Keratinocyte (primary cell): ENCODE results near the gene SMTN. TPM values are rescaled to one million over a fixed set of nuclear protein-coding genes. Genes with fewer than 3 reads are reported as not detected.
A peak's percentile ranks its signal among the peaks of the same experiment; 100 is the strongest.
"Not testable (repeated sequence)": the region's sequence is repeated elsewhere in the genome, so short reads cannot be mapped to it uniquely, and the experiment has no call there.

Experiments
- DNase-seq: peaks from one replicate; pipeline ENCODE4 v3.0.0-alpha.2; 2011; ENCODE audit warnings: low read depth, missing footprints, low spot score
- FAIRE-seq: peaks from 2 replicates; lab custom pipeline; 2011; peaks lifted over from hg19 to GRCh38; lab: Jason Lieb, UNC
- H2AFZ ChIP-seq: 2 replicates; pipeline ENCODE4 v1.6.0; 2012; ENCODE audit warnings: low read length, control low read depth, inconsistent platforms; ENCODE audit not compliant: control insufficient read depth
- H3K27ac ChIP-seq: 2 replicates; pipeline ENCODE4 v1.5.1; 2011; ENCODE audit warnings: low read length; ENCODE audit not compliant: control insufficient read depth, insufficient read depth
- H3K27me3 ChIP-seq: 3 replicates; pipeline ENCODE4 v1.6.0; 2011; ENCODE audit warnings: low read length; ENCODE audit not compliant: control insufficient read depth, insufficient read depth; ENCODE audit errors: extremely low read depth
- H3K36me3 ChIP-seq, 2 experiments: 2 replicates in 1 of 2; 3 replicates in 1 of 2; pipeline ENCODE4 v1.5.1; 2011; ENCODE audit warnings: low read length in 2 of 2, mild to moderate bottlenecking in 1 of 2; ENCODE audit not compliant: control insufficient read depth in 2 of 2, insufficient read depth in 2 of 2; ENCODE audit errors: extremely low read depth in 1 of 2
- H3K4me1 ChIP-seq: 3 replicates; pipeline ENCODE4 v1.5.1; 2011; ENCODE audit warnings: low read length; ENCODE audit not compliant: control insufficient read depth, insufficient read depth; ENCODE audit errors: extremely low read depth
- H3K4me2 ChIP-seq: 3 replicates; pipeline ENCODE4 v1.6.0; 2011; ENCODE audit warnings: low read depth, low read length; ENCODE audit not compliant: control insufficient read depth, insufficient read depth; ENCODE audit errors: extremely low read depth
- H3K4me3 ChIP-seq, 3 experiments: fragments of 200-600 bp in 1 of 3; sonication (generic) in 1 of 3; 2 replicates in 2 of 3; 3 replicates in 1 of 3; pipeline ENCODE4 v1.5.1; 2011 to 2016; ENCODE audit warnings: low read length in 3 of 3, mild to moderate bottlenecking in 3 of 3, control low read depth in 2 of 3, inconsistent platforms in 1 of 3, low read depth in 1 of 3, mixed read lengths in 1 of 3, mixed run types in 1 of 3, moderate library complexity in 1 of 3; ENCODE audit not compliant: control insufficient read depth in 2 of 3, insufficient read depth in 2 of 3; ENCODE audit errors: extremely low read depth in 1 of 3
- H3K79me2 ChIP-seq: 2 replicates; pipeline ENCODE4 v1.6.0; 2012; ENCODE audit warnings: low read length; ENCODE audit not compliant: control insufficient read depth, insufficient read depth
- H3K9ac ChIP-seq: 3 replicates; pipeline ENCODE4 v1.6.0; 2011; ENCODE audit warnings: low read length; ENCODE audit not compliant: control insufficient read depth, insufficient read depth; ENCODE audit errors: extremely low read depth
- H3K9me1 ChIP-seq: 3 replicates; pipeline ENCODE4 v1.6.0; 2011; ENCODE audit warnings: low read length; ENCODE audit not compliant: control insufficient read depth, insufficient read depth; ENCODE audit errors: extremely low read depth
- H3K9me3 ChIP-seq: 2 replicates; pipeline ENCODE4 v1.5.1; 2012; ENCODE audit warnings: low read depth, low read length; ENCODE audit not compliant: control insufficient read depth
- H4K20me1 ChIP-seq: 3 replicates; pipeline ENCODE4 v1.6.0; 2011; ENCODE audit warnings: low read length; ENCODE audit not compliant: control insufficient read depth, insufficient read depth; ENCODE audit errors: extremely low read depth
- CTCF ChIP-seq, 3 experiments: IDR thresholded peaks in 1 of 3; conservative IDR thresholded peaks in 1 of 3; optimal IDR thresholded peaks in 1 of 3; 2 replicates in 2 of 3; 3 replicates in 1 of 3; pipeline versions ENCODE3 to v1.5.1; 2011; ENCODE audit warnings: low read length in 3 of 3, mild to moderate bottlenecking in 3 of 3, moderate library complexity in 2 of 3, control low read depth in 1 of 3, inconsistent platforms in 1 of 3; ENCODE audit not compliant: insufficient read depth in 2 of 3; ENCODE audit errors: extremely low read depth in 1 of 3
- EZH2 ChIP-seq: IDR thresholded peaks from one replicate; pipeline ENCODE4 v1.6.1; 2012; ENCODE audit warnings: inconsistent platforms, mild to moderate bottlenecking, low read length, moderate library complexity
- dilution Hi-C: fragments of 300-500 bp; cut with MboI; formaldehyde crosslinking; loops from one replicate; pipeline ENCODE4 v1.7.0; 2020; ENCODE audit warnings: low sequenced_read_pairs; ENCODE audit not compliant: extremely low pct_ligation_motif_present
- polyA plus RNA-seq, 5 experiments: library from polyadenylated mRNA; depleted of rRNA in 3 of 5; stranded (reverse) in 3 of 5; stranded (forward) in 1 of 5; unstranded in 1 of 5; fragments of >200 nt; gene quantifications; 1 replicate in 1 of 5; 2 replicates in 3 of 5; 3 replicates in 1 of 5; pipeline versions ENCODE4 v1.2.1 to v1.2.3, GENCODE V29; 2011 to 2012; ENCODE audit warnings: missing spikeins in 2 of 5, low read depth in 1 of 5, low replicate concordance in 1 of 5

SMTN gene
- polyA plus RNA-seq, 1 donor (not counting 4 experiments of a cell fraction or from before 2014, with no cell fraction given): 61.2 TPM

GRCh38 chr22:31107178-31107893 lies 26.2 kb downstream of the SMTN start, which contains the start of gene SELENOM:
TSS of gene SELENOM (minus strand) at chr22:31107568. CDS start at chr22:31107505, 63 bp downstream.
- H3K9ac ChIP-seq: peak within 1 kb of the TSS; percentile 80
- peak within 1 kb of the TSS; percentile 80 for H2AFZ ChIP-seq
- dilution Hi-C loops: no loop called here
- H3K4me1 ChIP-seq: peaks cover 10% of the 10 kb centered on the region
- FAIRE-seq (peak; percentile 80), DNase-seq (peak; percentile 88)
- TF ChIP-seq EZH2 (no peak), CTCF (optimal IDR thresholded peaks at IDR 0.05 in 1 of 3, IDR thresholded peaks at IDR 0.05 in 1 of 3, conservative IDR thresholded peaks at IDR 0.05 in 1 of 3; ENCODE audit: extremely low read depth in 1 of 3, insufficient read depth in 2 of 3, low read length in 3 of 3) (peak; percentile 86 to 94 (median 90))
- peaks cover 13% of the 10 kb centered on the region for H4K20me1 ChIP-seq
- peak within 1 kb of the TSS; percentile 78 for H3K27ac ChIP-seq
- H3K79me2 ChIP-seq: no peaks in the 10 kb centered on the region
- H3K4me2 ChIP-seq: peak within 1 kb of the TSS; percentile 77
- peak within 1 kb of the TSS; percentile 34 to 61 (median 54) for H3K4me3 ChIP-seq
- no peaks in the 10 kb centered on the region for H3K9me1 ChIP-seq
- peaks cover 14 to 18% of the 10 kb centered on the region in 2 experiments for H3K36me3 ChIP-seq
- no peaks in the 10 kb centered on the region for H3K27me3 ChIP-seq
- H3K9me3 ChIP-seq: no peaks in the 10 kb centered on the region

GRCh38 chr22:31107894-31108218 lies 26.7 kb downstream of the SMTN start:
- H3K4me1 ChIP-seq: peaks cover 10% of the 10 kb centered on the region
- H4K20me1 ChIP-seq: peaks cover 13% of the 10 kb centered on the region
- dilution Hi-C loops: no loop called here
- H3K4me2 ChIP-seq: peak overlapping the region; percentile 69
- H3K79me2 ChIP-seq: no peaks in the 10 kb centered on the region
- peaks cover 12 to 13% of the 10 kb centered on the region in 2 experiments for H3K36me3 ChIP-seq
- no peak overlapping the region for H3K27ac ChIP-seq
- peak overlapping the region in 1 of 3 experiments; percentile 11 for H3K4me3 ChIP-seq
- H3K9me3 ChIP-seq: no peaks in the 10 kb centered on the region
- FAIRE-seq (peak; percentile 20), DNase-seq (no peak)
- peak overlapping the region; percentile 38 for H2AFZ ChIP-seq
- H3K27me3 ChIP-seq: no peaks in the 10 kb centered on the region
- no peak for TF ChIP-seq CTCF (optimal IDR thresholded peaks at IDR 0.05 in 1 of 3, IDR thresholded peaks at IDR 0.05 in 1 of 3, conservative IDR thresholded peaks at IDR 0.05 in 1 of 3; ENCODE audit: extremely low read depth in 1 of 3, insufficient read depth in 2 of 3, low read length in 3 of 3)
- TF ChIP-seq EZH2: no peak
- peak overlapping the region; percentile 51 for H3K9ac ChIP-seq
- H3K9me1 ChIP-seq: no peaks in the 10 kb centered on the region

GRCh38 chr22:31112547-31113091 lies 31.5 kb downstream of the SMTN start:
- DNase-seq, H4K20me1 ChIP-seq, dilution Hi-C loops, H3K79me2 ChIP-seq, H3K4me3 ChIP-seq, FAIRE-seq, H3K9ac ChIP-seq, H2AFZ ChIP-seq, H3K4me2 ChIP-seq, H3K36me3 ChIP-seq, H3K4me1 ChIP-seq, H3K9me3 ChIP-seq, H3K27me3 ChIP-seq, H3K27ac ChIP-seq, H3K9me1 ChIP-seq: not testable (repeated sequence)
